ENCODE measurements around the gene NHEJ1.

Gene NHEJ1

GRCh38 chr2:219081096-219081495, 79.5 kb downstream of the NHEJ1 start:
- no peak overlapping the region for H3K4me3 ChIP-seq (ENCODE audit: control insufficient read depth, low read depth, low read length)
- no peak for DNase-seq (ENCODE audit: low read depth)
- no peak for TF ChIP-seq CTCF (conservative IDR thresholded peaks at IDR 0.05; ENCODE audit: control insufficient read depth, insufficient read depth, low read depth, low read length)

- TF ChIP-seq CTCF (conservative IDR thresholded peaks at IDR 0.05; ENCODE audit: control insufficient read depth, insufficient read depth, low read depth, low read length), result no peak
- H3K4me3 ChIP-seq (ENCODE audit: control insufficient read depth, low read depth, low read length), result no peak overlapping the region
- peak; percentile 49 for DNase-seq (ENCODE audit: low read depth)
Measured at GRCh38 chr2:219079417-219079816, 81.2 kb downstream of the NHEJ1 start.

- H3K4me3 ChIP-seq (ENCODE audit: control insufficient read depth, low read depth, low read length), result no peak overlapping the region
- no peak for DNase-seq (ENCODE audit: low read depth)
- no peak for TF ChIP-seq CTCF (conservative IDR thresholded peaks at IDR 0.05; ENCODE audit: control insufficient read depth, insufficient read depth, low read depth, low read length)
Measured at GRCh38 chr2:219078951-219079350, 81.7 kb downstream of the NHEJ1 start.

- peak; percentile 13 for DNase-seq (ENCODE audit: low read depth)
- TF ChIP-seq CTCF (conservative IDR thresholded peaks at IDR 0.05; ENCODE audit: control insufficient read depth, insufficient read depth, low read depth, low read length), result peak; percentile 37
- no peak overlapping the region for H3K4me3 ChIP-seq (ENCODE audit: control insufficient read depth, low read depth, low read length)
Measured at GRCh38 chr2:219078126-219078525, 82.5 kb downstream of the NHEJ1 start.

GRCh38 chr2:219076253-219076652, 84.4 kb downstream of the NHEJ1 start:
- H3K4me3 ChIP-seq (ENCODE audit: control insufficient read depth, low read depth, low read length), result no peak overlapping the region
- no peak for TF ChIP-seq CTCF (conservative IDR thresholded peaks at IDR 0.05; ENCODE audit: control insufficient read depth, insufficient read depth, low read depth, low read length)
- DNase-seq (ENCODE audit: low read depth), result no peak

- DNase-seq (ENCODE audit: low read depth), result peak; percentile 76
- peak; percentile 81 for TF ChIP-seq CTCF (conservative IDR thresholded peaks at IDR 0.05; ENCODE audit: control insufficient read depth, insufficient read depth, low read depth, low read length)
- no peak overlapping the region for H3K4me3 ChIP-seq (ENCODE audit: control insufficient read depth, low read depth, low read length)
Measured at GRCh38 chr2:219073413-219074129, 87.0 kb downstream of the NHEJ1 start.

Data from fibroblast of mammary gland (primary cell).